Ishikawa (cell line): ENCODE results near the gene NFILZ.

Experiments used
- CEBPB ChIP-seq: IDR thresholded peaks from 2 replicates; pipeline ENCODE4 v1.6.1; 2012
- CREB1 ChIP-seq: IDR thresholded peaks from 2 replicates; pipeline ENCODE4 v1.6.1; 2012; ENCODE audit warnings: low read depth
- EGR1 ChIP-seq: IDR thresholded peaks from 2 replicates; pipeline ENCODE4 v1.6.1; 2012
- EP300 ChIP-seq: IDR thresholded peaks from 2 replicates; pipeline ENCODE4 v1.6.1; 2012; ENCODE audit warnings: borderline replicate concordance
- FOXM1 ChIP-seq: IDR thresholded peaks from 2 replicates; pipeline ENCODE4 v1.6.1; 2012; ENCODE audit warnings: low read depth, borderline replicate concordance
- MAX ChIP-seq: IDR thresholded peaks from 2 replicates; pipeline ENCODE4 v1.6.1; 2012
- NFIC ChIP-seq: IDR thresholded peaks from 2 replicates; pipeline ENCODE4 v1.6.1; 2012
- RAD21 ChIP-seq: IDR thresholded peaks from 2 replicates; pipeline ENCODE4 v1.6.1; 2012; ENCODE audit warnings: low read depth
- REST ChIP-seq: IDR thresholded peaks from 2 replicates; pipeline ENCODE4 v1.6.1; 2012; ENCODE audit warnings: low read depth, mild to moderate bottlenecking
- TAF1 ChIP-seq: IDR thresholded peaks from 2 replicates; pipeline ENCODE4 v1.6.1; 2012; ENCODE audit warnings: low read depth, mild to moderate bottlenecking
- TCF12 ChIP-seq: IDR thresholded peaks from 2 replicates; pipeline ENCODE4 v1.6.1; 2012; ENCODE audit warnings: low read depth
- TEAD4 ChIP-seq: IDR thresholded peaks from 2 replicates; pipeline ENCODE4 v1.6.1; 2012
- USF1 ChIP-seq: IDR thresholded peaks from 2 replicates; pipeline ENCODE4 v1.6.1; 2012
- YY1 ChIP-seq: IDR thresholded peaks from 2 replicates; pipeline ENCODE4 v1.6.1; 2012; ENCODE audit warnings: low read depth
- ZBTB7A ChIP-seq: IDR thresholded peaks from 2 replicates; pipeline ENCODE4 v1.6.1; 2012; ENCODE audit warnings: low read depth

NFILZ gene

GRCh38 chr19:8662263-8662662, 31.8 kb downstream of the NFILZ start:
- TF ChIP-seq USF1, result no peak
- TF ChIP-seq YY1, result no peak
- TF ChIP-seq FOXM1, result no peak
- no peak for TF ChIP-seq MAX
- no peak for TF ChIP-seq NFIC
- TF ChIP-seq ZBTB7A, result no peak
- TF ChIP-seq CEBPB, result no peak
- TF ChIP-seq REST, result no peak
- no peak for TF ChIP-seq EP300
- TF ChIP-seq CREB1, result no peak
- no peak for TF ChIP-seq RAD21
- TF ChIP-seq TCF12, result no peak
- no peak for TF ChIP-seq EGR1

GRCh38 chr19:8663920-8664670, 33.7 kb downstream of the NFILZ start:
- TF ChIP-seq EP300 (no peak), EGR1 (no peak), TAF1 (no peak), RAD21 (no peak), ZBTB7A (no peak), REST (no peak), USF1 (no peak), CEBPB (no peak), NFIC (no peak), TCF12 (no peak), YY1 (no peak), FOXM1 (no peak), TEAD4 (no peak), MAX (no peak), CREB1 (no peak)

GRCh38 chr19:8664671-8665057, 34.2 kb downstream of the NFILZ start:
- TF ChIP-seq YY1 (no peak), USF1 (no peak), NFIC (no peak), EGR1 (no peak), CEBPB (no peak), ZBTB7A (no peak), EP300 (no peak), FOXM1 (no peak), REST (no peak), RAD21 (no peak), MAX (no peak), TEAD4 (no peak), CREB1 (no peak), TAF1 (no peak), TCF12 (no peak)
